ENCODE data around the gene ERC2.

- TF ChIP-seq, protein P1, sequence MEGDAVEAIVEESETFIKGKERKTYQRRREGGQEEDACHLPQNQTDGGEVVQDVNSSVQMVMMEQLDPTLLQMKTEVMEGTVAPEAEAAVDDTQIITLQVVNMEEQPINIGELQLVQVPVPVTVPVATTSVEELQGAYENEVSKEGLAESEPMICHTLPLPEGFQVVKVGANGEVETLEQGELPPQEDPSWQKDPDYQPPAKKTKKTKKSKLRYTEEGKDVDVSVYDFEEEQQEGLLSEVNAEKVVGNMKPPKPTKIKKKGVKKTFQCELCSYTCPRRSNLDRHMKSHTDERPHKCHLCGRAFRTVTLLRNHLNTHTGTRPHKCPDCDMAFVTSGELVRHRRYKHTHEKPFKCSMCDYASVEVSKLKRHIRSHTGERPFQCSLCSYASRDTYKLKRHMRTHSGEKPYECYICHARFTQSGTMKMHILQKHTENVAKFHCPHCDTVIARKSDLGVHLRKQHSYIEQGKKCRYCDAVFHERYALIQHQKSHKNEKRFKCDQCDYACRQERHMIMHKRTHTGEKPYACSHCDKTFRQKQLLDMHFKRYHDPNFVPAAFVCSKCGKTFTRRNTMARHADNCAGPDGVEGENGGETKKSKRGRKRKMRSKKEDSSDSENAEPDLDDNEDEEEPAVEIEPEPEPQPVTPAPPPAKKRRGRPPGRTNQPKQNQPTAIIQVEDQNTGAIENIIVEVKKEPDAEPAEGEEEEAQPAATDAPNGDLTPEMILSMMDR (IDR thresholded peaks at IDR 0.05; ENCODE audit: insufficient read depth, low read depth, low read length) = no peak
- TF ChIP-seq EZH2 (IDR thresholded peaks at IDR 0.05; ENCODE audit: insufficient read depth, low read length) = no peak
Measured at GRCh38 chr3:55729546-55729945, 738.7 kb downstream of the ERC2 start.

Measured in astrocyte (in vitro differentiated cells and primary cell).